Fibroblast of lung (primary cell): ENCODE measurements around the gene NLRP1. TPM values are rescaled to one million over a fixed set of nuclear protein-coding genes. Genes with fewer than 3 reads are reported as not detected.

Experiments
- DNase-seq, 2 donors: peaks; one replicate each; pipeline versions ENCODE4 v3.0.0 to v3.0.0-alpha.2; 2010; ENCODE audit warnings: low read depth in 2 of 2
- H2AFZ ChIP-seq: 2 replicates; pipeline ENCODE4 v1.5.1; 2012; ENCODE audit warnings: low read length, control low read depth, inconsistent platforms
- H3K27ac ChIP-seq: 2 replicates; pipeline ENCODE4 v1.5.1; 2011; ENCODE audit warnings: low read length, control low read depth; ENCODE audit not compliant: insufficient read depth
- H3K27me3 ChIP-seq: 2 replicates; pipeline ENCODE4 v1.5.1; 2011; ENCODE audit warnings: mild to moderate bottlenecking, low read length; ENCODE audit not compliant: control insufficient read depth, insufficient read depth
- H3K36me3 ChIP-seq: 2 replicates; pipeline ENCODE4 v1.5.1; 2011; ENCODE audit warnings: low read length; ENCODE audit not compliant: control insufficient read depth, insufficient read depth
- H3K4me1 ChIP-seq: 2 replicates; pipeline ENCODE4 v1.5.1; 2011; ENCODE audit warnings: low read length; ENCODE audit not compliant: control insufficient read depth, insufficient read depth; ENCODE audit errors: extremely low read depth
- H3K4me2 ChIP-seq: 2 replicates; pipeline ENCODE4 v1.5.1; 2011; ENCODE audit warnings: low read length, control low read depth; ENCODE audit not compliant: insufficient read depth; ENCODE audit errors: extremely low read depth
- H3K4me3 ChIP-seq, 4 experiments: fragments of 200-600 bp in 1 of 4; sonication (generic) in 1 of 4; replicated peaks in 1 of 4; 2 replicates each; pipeline ENCODE4 v1.5.1; 2011 to 2016; ENCODE audit warnings: low read length in 4 of 4, low read depth in 3 of 4, mild to moderate bottlenecking in 3 of 4, control low read depth in 2 of 4, inconsistent platforms in 1 of 4, mixed read lengths in 1 of 4; ENCODE audit not compliant: insufficient read depth in 1 of 4; ENCODE audit errors: control extremely low read depth in 1 of 4
- H3K79me2 ChIP-seq: 2 replicates; pipeline ENCODE4 v1.5.1; 2012; ENCODE audit warnings: mild to moderate bottlenecking, low read length, inconsistent platforms; ENCODE audit not compliant: control insufficient read depth, insufficient read depth
- H3K9ac ChIP-seq: 2 replicates; pipeline ENCODE4 v1.5.1; 2011; ENCODE audit warnings: mild to moderate bottlenecking, low read length, control low read depth; ENCODE audit not compliant: insufficient read depth
- H3K9me3 ChIP-seq: 2 replicates; pipeline ENCODE4 v1.5.1; 2012; ENCODE audit warnings: low read depth, low read length; ENCODE audit not compliant: control insufficient read depth, insufficient read depth
- H4K20me1 ChIP-seq: 2 replicates; pipeline ENCODE4 v1.5.1; 2011; ENCODE audit warnings: low read length; ENCODE audit not compliant: control insufficient read depth, insufficient read depth; ENCODE audit errors: extremely low read depth
- EZH2 ChIP-seq: IDR thresholded peaks from 2 replicates; pipeline ENCODE4 v1.5.1; 2012; ENCODE audit warnings: low read length, control low read depth, mild to moderate bottlenecking; ENCODE audit errors: missing control alignments
- polyA plus RNA-seq, 2 donors: library from polyadenylated mRNA; depleted of rRNA in 1 of 2; stranded (reverse) in 1 of 2; unstranded in 1 of 2; fragments of >200 nt; gene quantifications; 2 replicates each; pipeline ENCODE4 v1.2.1, GENCODE V29; 2011 to 2012; ENCODE audit warnings: missing spikeins in 1 of 2
- total RNA-seq: library from RNA; depleted of rRNA; stranded (reverse); fragments of >200 nt; gene quantifications from 2 replicates; pipeline ENCODE4 v1.2.1, GENCODE V29; 2014
- TF ChIP-seq, protein P1 (sequence below), 2 donors: IDR thresholded peaks in 1 of 2; conservative IDR thresholded peaks in 1 of 2; 1 replicate in 1 of 2; 2 replicates in 1 of 2; pipeline ENCODE4 v1.5.1; 2011 to 2012; ENCODE audit warnings: low read length in 2 of 2, control low read depth in 1 of 2, inconsistent platforms in 1 of 2, low read depth in 1 of 2, mild to moderate bottlenecking in 1 of 2

Gene NLRP1
- total and polyA plus RNA-seq, 2 donors (not counting 1 experiment from before 2014, with no cell fraction given), result 22.1 to 23.1 TPM

DNA sequence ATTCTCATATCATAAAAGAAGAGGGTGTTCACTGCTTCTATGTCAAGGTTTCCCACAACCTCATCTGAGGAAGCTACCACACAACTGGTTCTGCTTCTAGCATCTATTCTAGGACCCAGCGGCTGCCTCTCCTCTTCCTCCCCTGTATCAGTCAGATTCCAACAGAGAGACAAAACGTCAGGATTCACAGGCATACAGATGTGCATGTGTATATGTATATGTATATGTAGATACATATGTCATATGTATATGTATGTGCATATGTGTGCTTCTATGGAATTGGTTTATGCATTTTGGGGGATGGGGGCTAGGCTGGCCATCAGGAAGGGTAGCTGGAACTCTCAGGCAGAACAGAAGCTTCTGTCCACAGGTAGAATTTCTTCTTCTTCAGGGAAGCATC is 37.4 kb upstream of the NLRP1 start:
- H4K20me1 ChIP-seq, result no peaks in the 10 kb centered on the region
- no peak overlapping the region for H3K4me2 ChIP-seq
- no peak overlapping the region for H3K9ac ChIP-seq
- no peak overlapping the region for H3K27ac ChIP-seq
- no peak for DNase-seq
- H2AFZ ChIP-seq, result no peak overlapping the region
- H3K9me3 ChIP-seq, result no peaks in the 10 kb centered on the region
- H3K4me1 ChIP-seq, result no peaks in the 10 kb centered on the region
- H3K36me3 ChIP-seq, result no peaks in the 10 kb centered on the region
- no peak overlapping the region for H3K4me3 ChIP-seq
- no peaks in the 10 kb centered on the region for H3K79me2 ChIP-seq
- no peak for TF ChIP-seq EZH2
- TF ChIP-seq, protein P1, sequence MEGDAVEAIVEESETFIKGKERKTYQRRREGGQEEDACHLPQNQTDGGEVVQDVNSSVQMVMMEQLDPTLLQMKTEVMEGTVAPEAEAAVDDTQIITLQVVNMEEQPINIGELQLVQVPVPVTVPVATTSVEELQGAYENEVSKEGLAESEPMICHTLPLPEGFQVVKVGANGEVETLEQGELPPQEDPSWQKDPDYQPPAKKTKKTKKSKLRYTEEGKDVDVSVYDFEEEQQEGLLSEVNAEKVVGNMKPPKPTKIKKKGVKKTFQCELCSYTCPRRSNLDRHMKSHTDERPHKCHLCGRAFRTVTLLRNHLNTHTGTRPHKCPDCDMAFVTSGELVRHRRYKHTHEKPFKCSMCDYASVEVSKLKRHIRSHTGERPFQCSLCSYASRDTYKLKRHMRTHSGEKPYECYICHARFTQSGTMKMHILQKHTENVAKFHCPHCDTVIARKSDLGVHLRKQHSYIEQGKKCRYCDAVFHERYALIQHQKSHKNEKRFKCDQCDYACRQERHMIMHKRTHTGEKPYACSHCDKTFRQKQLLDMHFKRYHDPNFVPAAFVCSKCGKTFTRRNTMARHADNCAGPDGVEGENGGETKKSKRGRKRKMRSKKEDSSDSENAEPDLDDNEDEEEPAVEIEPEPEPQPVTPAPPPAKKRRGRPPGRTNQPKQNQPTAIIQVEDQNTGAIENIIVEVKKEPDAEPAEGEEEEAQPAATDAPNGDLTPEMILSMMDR (conservative IDR thresholded peaks at IDR 0.05 in 1 of 2, IDR thresholded peaks at IDR 0.05 in 1 of 2; ENCODE audit: low read depth in 1 of 2, low read length in 2 of 2), result no peak
- H3K27me3 ChIP-seq, result no peaks in the 10 kb centered on the region

DNA sequence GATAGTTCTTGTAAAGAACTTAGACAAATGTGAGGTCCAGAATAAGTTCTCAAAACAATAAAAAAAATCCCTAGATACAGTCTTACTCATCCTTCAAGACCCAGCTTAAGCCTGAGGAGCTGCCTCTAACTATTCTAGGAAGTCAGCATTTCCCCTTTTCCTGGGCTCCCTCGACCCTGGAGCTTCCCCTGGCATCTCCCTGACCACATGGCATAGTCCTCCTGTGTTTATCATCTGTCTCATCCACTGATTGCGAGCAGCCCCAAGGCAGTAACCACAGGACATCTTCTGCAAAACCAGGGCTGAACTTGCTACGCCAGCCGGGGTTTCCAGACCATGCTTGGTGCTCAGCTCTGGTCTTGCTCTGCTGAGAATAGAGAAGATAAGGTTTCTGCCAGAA is 36.7 kb upstream of the NLRP1 start:
- no peak overlapping the region for H3K4me3 ChIP-seq
- no peak overlapping the region for H2AFZ ChIP-seq
- H4K20me1 ChIP-seq, result no peaks in the 10 kb centered on the region
- H3K27me3 ChIP-seq, result no peaks in the 10 kb centered on the region
- TF ChIP-seq EZH2, result no peak
- TF ChIP-seq, protein P1 (conservative IDR thresholded peaks at IDR 0.05 in 1 of 2, IDR thresholded peaks at IDR 0.05 in 1 of 2; ENCODE audit: low read depth in 1 of 2, low read length in 2 of 2), result no peak
- no peak for DNase-seq
- H3K4me1 ChIP-seq, result no peaks in the 10 kb centered on the region
- no peaks in the 10 kb centered on the region for H3K79me2 ChIP-seq
- no peak overlapping the region for H3K9ac ChIP-seq
- H3K9me3 ChIP-seq, result no peaks in the 10 kb centered on the region
- H3K36me3 ChIP-seq, result no peaks in the 10 kb centered on the region
- H3K27ac ChIP-seq, result no peak overlapping the region
- no peak overlapping the region for H3K4me2 ChIP-seq

DNA sequence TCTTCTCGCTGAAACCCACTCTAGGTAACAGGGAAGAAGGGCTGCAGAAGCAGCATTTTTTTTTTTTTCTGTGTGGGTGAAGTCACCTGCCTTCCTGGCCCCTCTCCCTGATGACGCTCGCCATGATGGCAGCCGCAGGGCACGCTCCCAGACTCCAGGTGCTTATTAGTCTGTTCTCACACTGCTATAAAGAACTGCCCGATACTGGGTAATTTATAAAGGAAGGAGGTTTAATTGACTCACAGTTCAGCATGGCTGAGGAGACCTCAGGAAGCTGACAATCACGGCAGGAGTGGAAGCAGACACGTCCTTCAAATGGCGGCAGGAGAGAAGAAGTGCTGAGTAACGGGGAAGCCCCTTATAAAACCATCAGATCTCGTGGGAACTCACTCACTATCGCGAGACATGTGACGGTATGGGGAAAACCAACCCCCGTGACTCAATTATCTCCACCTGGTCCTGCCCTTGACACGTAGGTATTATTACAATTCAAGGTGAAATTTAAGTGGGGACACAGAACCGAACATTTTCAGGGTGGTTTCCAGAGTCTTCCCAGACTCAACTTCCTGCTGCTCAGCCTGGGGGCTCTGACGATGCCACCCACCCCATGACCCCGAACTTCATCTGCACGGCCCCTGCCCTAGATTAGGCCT is 34.9 kb upstream of the NLRP1 start:
- TF ChIP-seq, protein P1 (conservative IDR thresholded peaks at IDR 0.05 in 1 of 2, IDR thresholded peaks at IDR 0.05 in 1 of 2; ENCODE audit: low read depth in 1 of 2, low read length in 2 of 2), result no peak
- TF ChIP-seq EZH2, result no peak
- no peak overlapping the region for H2AFZ ChIP-seq
- H3K4me2 ChIP-seq, result no peak overlapping the region

More for the DNA sequence above, 34.9 kb upstream of the NLRP1 start:
- Histone ChIP-seq H3K27ac (no peak overlapping the region), H3K9me3 (no peaks in the 10 kb centered on the region), H3K4me3 (no peak overlapping the region), H4K20me1 (no peaks in the 10 kb centered on the region), H3K36me3 (no peaks in the 10 kb centered on the region), H3K79me2 (no peaks in the 10 kb centered on the region), H3K27me3 (no peaks in the 10 kb centered on the region), H3K4me1 (no peaks in the 10 kb centered on the region), H3K9ac (no peak overlapping the region)
- no peak for DNase-seq
